ENCODE results near the gene GID4.

- TF ChIP-seq CTCF (IDR thresholded peaks at IDR 0.05): no peak
- no peak for TF ChIP-seq POLR2A (IDR thresholded peaks at IDR 0.05)
- no peak for TF ChIP-seq POLR2AphosphoS5 (IDR thresholded peaks at IDR 0.05)
These were observed 60.3 kb downstream of the GID4 start for GRCh38 chr17:18099516-18099915.
